Daoy (cell line): Measurements from ENCODE around the gene FHOD3. TPM values are rescaled to one million over a fixed set of nuclear protein-coding genes. Genes with fewer than 3 reads are reported as not detected.
"Not testable (repeated sequence)": the region's sequence is repeated elsewhere in the genome, so short reads cannot be mapped to it uniquely, and the experiment has no call there.

Source experiments
- DNase-seq: peaks from one replicate; pipeline ENCODE4 v3.0.0-alpha.2; 2015; ENCODE audit warnings: low read depth
- total RNA-seq: library from RNA; depleted of rRNA; stranded (reverse); fragments of >200 nt; shearing (Covaris generic); gene quantifications from 2 replicates; pipeline ENCODE4 v1.2.3, GENCODE V29; 2014

The FHOD3 gene
- total RNA-seq, 1 experiment from 2014 or later, result 17.8 TPM

DNA sequence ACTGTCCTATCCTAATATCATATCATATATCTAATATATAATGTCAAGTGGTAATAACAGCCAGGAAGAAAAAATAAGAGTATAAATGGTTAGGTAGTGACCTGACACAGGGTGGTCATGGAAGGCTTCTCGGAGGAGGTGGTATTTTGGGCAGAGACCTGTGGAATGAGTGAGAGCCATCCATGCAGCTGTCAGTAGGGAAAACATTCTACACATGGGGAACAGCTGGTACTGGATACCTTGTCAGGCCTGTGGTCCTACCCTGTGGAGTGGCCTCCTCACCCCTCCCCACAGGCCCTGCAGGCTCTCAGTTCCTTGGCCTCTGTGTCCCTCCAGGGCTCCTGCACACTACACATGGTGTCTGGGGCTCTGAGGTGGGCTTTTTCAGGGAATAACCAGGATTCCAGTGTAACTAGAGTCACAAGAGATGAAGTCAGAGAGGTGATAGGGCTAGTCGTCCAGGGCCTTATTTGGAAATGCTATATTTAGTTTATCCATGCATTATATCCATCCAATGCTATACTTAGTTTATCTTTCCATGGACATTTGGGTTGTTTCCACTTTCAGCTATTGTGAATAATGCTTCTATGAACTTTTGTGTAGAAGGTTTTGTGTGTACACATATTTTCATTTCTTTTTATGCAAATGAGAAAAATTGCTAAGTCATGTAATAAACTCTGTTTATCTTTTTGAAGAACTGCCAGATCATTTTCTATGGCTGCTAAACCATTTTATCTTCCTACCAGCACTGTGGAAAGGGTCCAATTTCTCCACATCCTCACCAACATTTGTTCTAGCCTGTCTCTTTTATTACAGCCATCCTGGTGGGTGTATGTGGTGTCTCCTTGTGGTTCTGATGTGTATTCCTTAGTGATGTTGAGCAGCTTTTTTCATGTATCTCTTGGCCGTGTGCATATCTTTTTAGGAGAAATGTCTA, 455.7 kb downstream of the FHOD3 start:
- no peak for DNase-seq

DNA sequence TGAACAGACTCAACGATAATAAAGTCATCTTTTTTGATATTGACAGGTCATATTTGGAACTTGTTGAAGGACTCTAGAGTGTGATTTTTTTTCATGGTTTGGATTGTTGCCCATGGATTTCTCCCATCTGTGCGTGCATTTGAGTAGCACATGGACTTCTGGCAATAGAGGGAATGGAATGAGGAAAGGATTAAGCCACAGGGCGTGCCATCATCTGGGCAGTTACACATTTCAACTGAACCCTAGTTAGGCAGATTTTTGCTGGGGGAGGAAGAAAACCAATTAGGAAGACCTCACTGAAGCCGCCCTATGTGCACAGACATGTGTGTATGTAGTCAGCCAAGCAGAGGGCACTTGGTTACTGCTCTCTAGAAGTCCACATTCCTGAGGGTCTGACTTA, 458.7 kb downstream of the FHOD3 start:
- DNase-seq, result no peak

GRCh38 chr18:36757081-36757480, 459.6 kb downstream of the FHOD3 start:
- DNase-seq, result peak; percentile 31

- DNase-seq, result no peak
Observed at GRCh38 chr18:36757991-36758390, 460.5 kb downstream of the FHOD3 start.

DNA sequence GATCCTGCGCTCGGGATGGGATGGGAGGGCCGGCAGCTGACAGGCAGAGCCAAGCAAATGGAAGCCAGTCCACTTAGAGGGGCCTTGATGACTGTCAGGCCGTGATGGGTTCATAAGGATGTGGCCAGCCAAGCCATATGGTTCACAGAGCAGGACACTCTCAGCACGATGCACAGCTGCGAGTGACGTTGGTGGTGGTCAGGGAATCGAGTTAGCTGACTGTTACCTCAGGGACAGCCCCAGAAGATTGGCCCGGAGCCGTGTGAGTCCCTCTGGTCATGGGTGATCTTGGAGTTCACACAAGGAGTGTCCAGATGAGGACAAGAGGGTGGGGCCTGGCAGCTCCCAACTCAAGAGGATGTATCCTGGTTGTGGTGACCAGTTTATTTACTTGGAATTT, 461.1 kb downstream of the FHOD3 start:
- DNase-seq, result no peak

- DNase-seq, result no peak
Observed at GRCh38 chr18:36759167-36759776, 461.8 kb downstream of the FHOD3 start.

- no peak for DNase-seq
Observed at GRCh38 chr18:36760598-36760997, 463.1 kb downstream of the FHOD3 start.

DNA sequence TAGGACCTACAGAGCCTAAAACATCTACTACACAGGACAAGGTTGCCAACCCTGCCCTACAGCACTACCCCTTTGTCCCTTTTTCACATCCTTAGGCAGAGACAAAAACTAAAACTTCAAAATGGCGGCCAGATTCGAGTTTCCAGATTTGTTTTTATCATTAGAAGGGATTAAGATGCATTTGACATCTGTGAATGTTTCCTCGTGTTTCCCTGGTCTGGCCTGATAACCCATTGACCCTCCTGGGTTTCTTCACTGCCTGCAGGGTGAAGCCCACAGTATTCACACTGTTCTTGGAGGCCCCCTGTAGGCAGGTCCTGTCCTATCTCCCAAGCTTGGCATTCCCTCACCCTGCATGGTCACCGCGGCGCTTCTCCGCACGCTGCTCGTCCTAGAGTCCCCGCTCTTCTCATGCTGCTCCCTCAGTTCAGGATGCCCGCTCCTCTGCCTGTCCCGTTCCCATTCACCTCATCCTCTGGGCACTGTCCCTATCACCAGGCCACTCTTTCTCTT, 463.7 kb downstream of the FHOD3 start:
- DNase-seq, result no peak

DNA sequence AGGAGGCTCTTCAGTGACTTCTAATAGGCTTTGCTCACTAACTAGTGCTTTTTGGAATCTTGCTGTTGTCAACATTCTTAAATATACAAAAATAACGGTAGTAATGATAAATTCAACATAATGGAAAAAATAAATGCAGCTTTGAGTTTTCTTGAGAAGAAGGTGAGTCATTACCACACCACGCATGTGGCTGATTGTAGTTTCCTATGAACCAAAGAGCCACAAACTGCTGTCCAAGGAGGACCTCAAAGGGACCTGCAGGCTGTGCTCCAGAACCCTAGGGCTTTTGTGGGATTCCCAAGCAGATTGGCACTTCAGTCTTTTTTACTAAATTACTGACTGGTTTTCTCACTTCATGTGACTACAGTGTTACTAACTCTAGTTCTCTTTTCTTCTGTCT, 464.6 kb downstream of the FHOD3 start:
- DNase-seq, result no peak

DNA sequence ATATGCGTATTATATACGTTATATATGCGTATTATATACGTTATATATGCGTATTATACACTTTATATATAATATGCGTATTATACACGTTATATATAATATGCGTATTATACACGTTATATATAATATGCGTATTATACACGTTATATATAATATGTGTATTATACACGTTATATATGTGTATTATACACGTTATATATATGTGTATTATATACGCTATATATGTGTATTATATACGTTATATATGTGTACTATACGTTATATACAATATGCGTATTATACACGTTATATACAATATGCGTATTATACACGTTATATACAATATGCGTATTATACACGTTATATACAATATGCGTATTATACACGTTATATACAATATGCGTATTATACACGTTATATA, 465.5 kb downstream of the FHOD3 start:
- DNase-seq, result not testable (repeated sequence)

DNA sequence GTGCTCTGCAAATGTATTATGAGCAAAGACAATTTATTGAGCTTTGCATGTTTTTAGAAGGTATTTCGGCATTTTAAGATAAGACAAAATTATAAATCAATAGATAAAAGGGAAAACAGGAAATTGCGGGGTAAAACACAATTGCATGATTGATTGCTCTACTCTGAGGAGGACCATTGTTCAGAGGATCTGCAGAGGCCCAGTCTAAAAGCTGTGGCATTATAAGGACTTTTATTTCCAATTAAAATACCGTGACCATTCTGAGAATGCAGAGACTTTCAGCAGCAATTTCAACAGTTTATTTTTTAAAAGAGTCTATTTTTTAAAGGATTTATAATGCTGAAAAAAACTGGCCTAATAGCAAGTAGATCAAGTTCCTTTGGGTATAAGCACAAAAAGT, 469.3 kb downstream of the FHOD3 start:
- DNase-seq, result no peak

DNA sequence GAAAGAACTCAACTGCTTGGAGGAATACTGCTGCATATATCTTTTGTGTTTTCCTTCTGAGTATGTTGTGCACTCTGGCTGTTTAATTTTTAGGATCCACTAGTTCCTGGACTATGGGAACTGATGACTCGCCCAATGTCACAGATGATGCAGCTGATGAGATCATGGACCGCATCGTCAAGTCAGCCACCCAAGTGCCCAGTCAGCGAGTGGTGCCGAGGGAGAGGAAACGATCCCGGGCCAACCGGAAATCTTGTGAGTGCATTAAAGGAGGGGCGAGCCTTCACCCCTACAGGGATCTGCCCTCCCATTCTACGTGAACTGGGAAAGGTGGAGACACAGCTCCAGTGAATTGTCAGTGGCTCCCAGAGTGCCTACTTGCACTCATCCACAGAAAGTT, 471.7 kb downstream of the FHOD3 start:
- DNase-seq, result no peak

DNA sequence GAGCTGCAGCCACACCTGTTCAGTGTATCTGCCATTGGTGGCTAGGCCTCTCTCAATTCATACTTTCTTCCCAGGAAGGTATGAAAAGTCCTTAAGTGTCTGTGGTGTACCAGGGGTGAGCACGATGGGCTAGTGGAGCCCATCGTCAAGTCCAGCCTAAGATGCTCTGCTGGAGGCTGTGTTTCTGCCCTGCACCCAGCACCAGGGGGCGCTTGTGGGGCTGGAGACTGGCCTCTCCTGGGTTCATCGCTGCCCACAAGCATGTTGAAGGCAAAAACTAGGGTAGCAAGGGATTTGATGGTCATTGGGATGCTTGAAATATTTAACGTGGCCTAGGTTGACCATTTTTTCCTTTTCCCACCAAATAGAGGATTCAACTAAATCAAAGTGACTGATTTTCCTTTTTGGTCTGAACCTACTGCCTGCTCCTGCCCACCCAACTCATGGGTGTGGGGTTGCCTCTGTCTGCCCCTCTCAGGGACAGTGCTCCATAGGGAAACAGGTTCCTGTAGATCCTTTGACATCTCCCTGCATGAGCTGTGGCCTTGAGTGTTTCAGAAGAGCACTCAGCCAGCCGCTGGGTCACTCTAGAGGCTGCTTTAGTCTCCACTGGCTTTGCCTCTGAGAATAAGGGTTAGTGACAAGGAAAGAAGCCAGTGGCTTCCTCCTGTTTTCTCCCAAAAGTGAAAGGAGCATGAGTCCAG, 472.2 kb downstream of the FHOD3 start:
- no peak for DNase-seq

GRCh38 chr18:36770315-36770946, 472.9 kb downstream of the FHOD3 start:
- no peak for DNase-seq

- DNase-seq, result no peak
Observed at GRCh38 chr18:36771245-36771644, 473.7 kb downstream of the FHOD3 start.

GRCh38 chr18:36772241-36772723, 474.8 kb downstream of the FHOD3 start:
- DNase-seq, result no peak

DNA sequence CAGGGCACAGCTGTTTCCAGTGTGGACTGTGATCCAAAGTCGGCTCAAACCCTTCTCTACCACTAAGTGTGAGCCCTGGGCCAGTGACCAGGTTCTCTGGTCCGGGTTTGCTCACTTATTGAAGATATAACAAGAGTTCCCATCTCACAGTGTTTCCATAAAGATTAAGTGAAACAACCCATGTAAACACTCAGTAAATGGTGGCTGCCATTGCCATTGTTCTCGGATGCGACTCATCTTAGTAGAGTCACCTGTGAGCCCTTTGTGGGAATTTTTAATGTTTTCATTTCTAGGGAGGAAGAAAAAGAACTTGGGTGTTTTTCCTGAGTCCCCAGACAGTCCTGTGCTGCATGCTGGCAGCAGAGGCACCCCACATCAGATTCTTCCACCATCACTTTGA, 477.9 kb downstream of the FHOD3 start:
- no peak for DNase-seq

DNA sequence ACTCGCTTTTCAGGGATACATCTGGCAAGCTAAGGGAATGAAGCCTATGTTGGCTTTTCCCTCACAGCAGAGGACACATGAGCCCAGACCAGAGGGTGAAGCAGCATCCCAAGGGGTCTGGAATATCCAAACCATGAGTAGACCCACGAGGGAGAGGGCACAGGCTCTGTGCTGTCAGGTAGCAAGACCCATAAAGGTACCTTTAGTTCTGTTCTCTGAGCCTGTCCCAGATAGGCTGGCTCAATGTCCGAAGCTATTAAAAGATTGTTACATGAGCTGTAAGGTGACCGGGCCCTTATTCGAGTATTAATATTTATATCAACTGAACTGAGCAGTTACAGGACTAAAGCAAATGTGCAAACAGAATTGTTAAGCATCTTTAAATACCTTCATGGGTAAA, 479.1 kb downstream of the FHOD3 start:
- no peak for DNase-seq

- DNase-seq, result no peak
Observed at GRCh38 chr18:36777566-36777965, 480.1 kb downstream of the FHOD3 start.

DNA sequence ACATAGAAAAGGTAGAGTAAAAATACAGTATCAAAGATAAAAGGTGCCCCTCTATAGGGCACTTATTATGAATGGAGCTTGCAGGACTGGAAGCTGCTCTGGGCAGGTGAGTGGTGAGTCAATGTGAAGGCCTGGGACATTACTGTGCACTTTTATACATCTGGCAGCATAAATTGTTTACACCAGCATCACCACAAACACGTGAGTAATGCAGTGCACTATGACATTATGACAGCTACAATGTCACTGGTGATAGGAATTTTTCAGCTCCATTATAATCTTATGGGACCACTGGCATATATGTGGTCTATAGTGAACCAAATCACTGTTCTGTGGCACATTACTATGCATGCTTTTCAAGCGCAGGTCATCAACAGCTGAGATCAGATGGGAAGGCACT, 483.2 kb downstream of the FHOD3 start:
- DNase-seq, result no peak

- DNase-seq, result no peak
Observed at GRCh38 chr18:36782710-36783109, 485.2 kb downstream of the FHOD3 start.

- no peak for DNase-seq
Observed at GRCh38 chr18:36783792-36784191, 486.3 kb downstream of the FHOD3 start.
